Upper lobe of left lung (tissue), 6 donors: Measurements from ENCODE around the gene COL9A2. TPM values are rescaled to one million over a fixed set of nuclear protein-coding genes. Genes with fewer than 3 reads are reported as not detected.

Source experiments
- ATAC-seq, 2 donors: fragments of 200-7000 bp; cut with Tn5 transposase; one replicate each; pipeline ENCODE4 v1.9.1; 2022; ENCODE audit warnings: mild to moderate bottlenecking in 2 of 2, moderate library complexity in 2 of 2; ENCODE audit not compliant: low FRiP score in 2 of 2
- DNase-seq, 2 donors: peaks; one replicate each; pipeline ENCODE4 v3.0.0-alpha.2; 2019 to 2020
- H3K27ac ChIP-seq, 4 donors: fragments of 200-600 bp; sonication (generic); one replicate each; pipeline ENCODE4 v1.5.1; 2016 to 2019
- H3K27me3 ChIP-seq, 4 donors: fragments of 200-600 bp; sonication (generic); one replicate each; pipeline ENCODE4 v1.5.1; 2017 to 2019
- H3K36me3 ChIP-seq, 4 donors: fragments of 200-600 bp; sonication (generic); one replicate each; pipeline ENCODE4 v1.5.1; 2016 to 2019
- H3K4me1 ChIP-seq, 4 donors: fragments of 200-600 bp; sonication (generic); one replicate each; pipeline ENCODE4 v1.5.1; 2018 to 2019
- H3K4me3 ChIP-seq, 4 donors: fragments of 200-600 bp; sonication (generic); one replicate each; pipeline ENCODE4 v1.5.1; 2017 to 2019; ENCODE audit warnings: mild to moderate bottlenecking in 2 of 4, moderate library complexity in 1 of 4
- H3K9me3 ChIP-seq, 4 donors: fragments of 200-600 bp; sonication (generic); one replicate each; pipeline ENCODE4 v1.5.1; 2018 to 2019
- EP300 ChIP-seq, 4 donors: sonication (generic); formaldehyde crosslinking; IDR thresholded peaks; one replicate each; pipeline ENCODE4 v1.5.1; 2017; ENCODE audit warnings: antibody characterized with exemption in 4 of 4, control low read depth in 2 of 4
- POLR2A ChIP-seq, 4 donors: fragments of 450-650 bp; IDR thresholded peaks; one replicate each; pipeline ENCODE4 v1.5.1; 2016 to 2017; ENCODE audit warnings: antibody characterized with exemption in 4 of 4, mild to moderate bottlenecking in 2 of 4
- POLR2AphosphoS5 ChIP-seq, 2 donors: sonication (generic); formaldehyde crosslinking; IDR thresholded peaks; one replicate each; pipeline ENCODE4 v1.5.1; 2017; ENCODE audit warnings: antibody characterized with exemption in 2 of 2
- WGBS, 2 donors: methylation state at CpG; one replicate each; pipeline ENCODE4 v1.1.5; 2017 to 2018; 5-methylcytosine and 5-hydroxymethylcytosine counted together
- total RNA-seq, 6 donors: library from RNA; depleted of rRNA in 4 of 6; stranded (reverse); fragments of >200 nt in 4 of 6; gene quantifications; one replicate each; pipeline versions ENCODE4 v1.1.0 to v1.2.1, GENCODE V29; 2016 to 2021
- TF ChIP-seq, protein P1 (sequence below), 6 experiments: fragments of 450-650 bp in 4 of 6; fragments of 200-600 bp in 2 of 6; sonication (generic) in 2 of 6; IDR thresholded peaks; one replicate each; pipeline ENCODE4 v1.5.1; 2016 to 2019; ENCODE audit warnings: antibody characterized with exemption in 6 of 6
- donor health status: DM: no; HTN: no; CAD: no; lungs with moderate emphysema.
- donor health status: DM: no; HTN: yes; CAD: no; lungs with severe emphysema.

The COL9A2 gene
- total RNA-seq, 6 donors from 2014 or later = 4.2 to 30.4 (median 5.2) TPM

DNA sequence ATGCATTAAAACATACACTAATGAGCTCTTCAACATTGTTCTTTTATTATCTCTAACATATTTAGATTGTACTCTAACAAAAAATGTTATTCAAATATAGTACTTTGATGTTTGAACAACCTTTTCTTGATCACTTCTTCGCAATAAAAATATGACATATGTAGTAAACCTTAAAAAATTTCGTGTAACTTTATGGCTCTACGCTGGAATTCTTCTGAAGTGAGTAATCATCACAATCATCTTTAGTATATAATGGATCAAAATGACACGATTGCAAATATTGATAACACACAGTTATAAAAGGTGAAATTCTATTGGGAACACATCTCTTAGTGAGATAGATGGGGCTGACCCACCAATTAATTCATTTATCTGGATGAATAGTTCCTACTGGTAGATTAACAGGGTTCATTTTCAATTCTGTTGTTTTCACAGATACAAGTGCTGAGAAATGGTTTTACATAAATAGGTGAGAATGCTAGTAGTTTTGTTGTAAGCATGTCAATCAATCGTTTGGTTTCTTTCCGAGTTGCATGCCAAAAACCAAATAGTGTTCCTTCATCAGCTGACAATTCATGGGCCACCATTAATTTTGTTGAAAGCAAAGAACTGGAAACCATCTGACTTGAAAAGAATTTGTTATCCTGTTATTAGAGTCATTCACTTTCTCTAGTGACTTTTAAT is 60.5 kb downstream of the COL9A2 start:
- Histone ChIP-seq H3K27me3 (no peaks in the 10 kb centered on the region), H3K9me3 (no peaks in the 10 kb centered on the region), H3K27ac (peak overlapping the region in 3 of 4 donors; percentile 95 to 97 (median 96)), H3K4me3 (peak overlapping the region; percentile 70 to 96 (median 86)), H3K4me1 (peaks cover 20 to 38% (median 22%) of the 10 kb centered on the region in 4 donors), H3K36me3 (peaks cover 5 to 22% (median 9%) of the 10 kb centered on the region in 4 donors)
- 61 to 66% methylated on average over 6 of the region's 6 CpGs for WGBS, 2 donors
- TF ChIP-seq POLR2AphosphoS5 (IDR thresholded peaks at IDR 0.05) = no peak
- no peak for TF ChIP-seq EP300 (IDR thresholded peaks at IDR 0.05)
- TF ChIP-seq POLR2A (IDR thresholded peaks at IDR 0.05) = no peak
- TF ChIP-seq, protein P1, sequence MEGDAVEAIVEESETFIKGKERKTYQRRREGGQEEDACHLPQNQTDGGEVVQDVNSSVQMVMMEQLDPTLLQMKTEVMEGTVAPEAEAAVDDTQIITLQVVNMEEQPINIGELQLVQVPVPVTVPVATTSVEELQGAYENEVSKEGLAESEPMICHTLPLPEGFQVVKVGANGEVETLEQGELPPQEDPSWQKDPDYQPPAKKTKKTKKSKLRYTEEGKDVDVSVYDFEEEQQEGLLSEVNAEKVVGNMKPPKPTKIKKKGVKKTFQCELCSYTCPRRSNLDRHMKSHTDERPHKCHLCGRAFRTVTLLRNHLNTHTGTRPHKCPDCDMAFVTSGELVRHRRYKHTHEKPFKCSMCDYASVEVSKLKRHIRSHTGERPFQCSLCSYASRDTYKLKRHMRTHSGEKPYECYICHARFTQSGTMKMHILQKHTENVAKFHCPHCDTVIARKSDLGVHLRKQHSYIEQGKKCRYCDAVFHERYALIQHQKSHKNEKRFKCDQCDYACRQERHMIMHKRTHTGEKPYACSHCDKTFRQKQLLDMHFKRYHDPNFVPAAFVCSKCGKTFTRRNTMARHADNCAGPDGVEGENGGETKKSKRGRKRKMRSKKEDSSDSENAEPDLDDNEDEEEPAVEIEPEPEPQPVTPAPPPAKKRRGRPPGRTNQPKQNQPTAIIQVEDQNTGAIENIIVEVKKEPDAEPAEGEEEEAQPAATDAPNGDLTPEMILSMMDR (IDR thresholded peaks at IDR 0.05) = no peak
- DNase-seq (no peak), ATAC-seq (no peak)

DNA sequence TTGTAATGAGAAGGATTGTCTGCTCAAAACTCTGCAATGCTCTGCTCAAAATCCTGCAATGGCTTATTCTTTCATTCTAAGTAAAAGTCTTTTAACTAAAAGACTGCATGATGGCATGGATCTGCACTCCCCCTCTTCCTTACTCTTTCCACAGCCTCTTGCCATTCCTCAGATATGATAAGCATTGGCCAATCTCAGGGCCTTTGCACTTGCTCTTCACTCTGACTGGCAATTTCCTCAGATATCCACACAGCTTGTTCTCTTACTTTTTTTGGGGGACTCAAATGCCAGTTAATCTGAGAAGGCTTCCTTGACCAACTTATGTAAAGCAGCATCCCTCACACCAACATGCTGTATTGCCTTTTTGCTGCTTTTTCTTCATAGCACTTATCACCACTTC is 61.9 kb downstream of the COL9A2 start:
- H3K9me3 ChIP-seq = no peaks in the 10 kb centered on the region
- no peak overlapping the region for H3K4me3 ChIP-seq
- DNase-seq (no peak), ATAC-seq (no peak)
- no peaks in the 10 kb centered on the region for H3K27me3 ChIP-seq
- TF ChIP-seq EP300 (IDR thresholded peaks at IDR 0.05) = no peak
- TF ChIP-seq, protein P1 (IDR thresholded peaks at IDR 0.05) = no peak
- TF ChIP-seq POLR2A (IDR thresholded peaks at IDR 0.05) = no peak
- no peak for TF ChIP-seq POLR2AphosphoS5 (IDR thresholded peaks at IDR 0.05)
- no peak overlapping the region for H3K27ac ChIP-seq
- peaks cover 0 to 8% (median 0%) of the 10 kb centered on the region in 4 donors for H3K36me3 ChIP-seq
- peaks cover 20 to 35% (median 22%) of the 10 kb centered on the region in 4 donors for H3K4me1 ChIP-seq

GRCh38 chr1:40252601-40253000 is 64.5 kb downstream of the COL9A2 start:
- ATAC-seq (no peak), DNase-seq (no peak)
- H3K4me3 ChIP-seq = no peak overlapping the region
- no peak for TF ChIP-seq POLR2A (IDR thresholded peaks at IDR 0.05)
- TF ChIP-seq EP300 (IDR thresholded peaks at IDR 0.05) = no peak
- TF ChIP-seq, protein P1 (IDR thresholded peaks at IDR 0.05) = no peak
- TF ChIP-seq POLR2AphosphoS5 (IDR thresholded peaks at IDR 0.05) = no peak
- H3K27ac ChIP-seq = no peak overlapping the region
- no peaks in the 10 kb centered on the region for H3K27me3 ChIP-seq
- H3K9me3 ChIP-seq = no peaks in the 10 kb centered on the region
- H3K4me1 ChIP-seq = peaks cover 9 to 16% (median 10%) of the 10 kb centered on the region in 4 donors
- no peaks in the 10 kb centered on the region for H3K36me3 ChIP-seq
- WGBS, 2 donors = 82 to 100% methylated on average over 1 to 2 of the region's 2 CpGs

- ATAC-seq = no peak
These were observed 65.6 kb downstream of the COL9A2 start for GRCh38 chr1:40251456-40251855.

More at GRCh38 chr1:40251456-40251855, 65.6 kb downstream of the COL9A2 start:
- Histone ChIP-seq H3K36me3 (no peaks in the 10 kb centered on the region), H3K4me3 (no peak overlapping the region), H3K4me1 (peaks cover 3 to 9% (median 4%) of the 10 kb centered on the region in 4 donors), H3K27me3 (no peaks in the 10 kb centered on the region), H3K27ac (no peak overlapping the region), H3K9me3 (no peaks in the 10 kb centered on the region)
- no peak for DNase-seq
- WGBS, 2 donors = 67 to 69% methylated on average over 4 of the region's 4 CpGs
- TF ChIP-seq POLR2A (IDR thresholded peaks at IDR 0.05) (no peak), POLR2AphosphoS5 (IDR thresholded peaks at IDR 0.05) (no peak), EP300 (IDR thresholded peaks at IDR 0.05) (no peak)
- TF ChIP-seq, protein P1 (IDR thresholded peaks at IDR 0.05) = no peak

Other genes with a start within 250 kb of the COL9A2 start
- gene PPT1, start 220.0 kb downstream of the COL9A2 start, total RNA-seq = 100 to 1,000 TPM in 3 of 6 donors, 10 to 100 TPM in 3; 35.6 to 190 (median 95.3) TPM
- gene RLF, start 155.9 kb downstream of the COL9A2 start, total RNA-seq = 10 to 100 TPM in 4 of 6 donors, 1 to 10 TPM in 2; 8.9 to 22.3 (median 11.0) TPM
- not detected for gene TMCO2, start 69.3 kb downstream of the COL9A2 start, total RNA-seq
- 10 to 100 TPM; 10.3 to 42.8 (median 34.1) TPM for gene ZMPSTE24, start 59.0 kb downstream of the COL9A2 start, total RNA-seq
- gene SMAP2, start 56.4 kb upstream of the COL9A2 start, total RNA-seq = 10 to 100 TPM; 68.7 to 95.3 (median 72.2) TPM
- gene ZFP69B, start 133.2 kb upstream of the COL9A2 start, total RNA-seq = 1 to 10 TPM in 3 of 6 donors, under 1 TPM in 1, not detected in 2; 0.76 to 1.7 (median 1.4) TPM
- gene ZFP69, start 160.0 kb upstream of the COL9A2 start, total RNA-seq = 1 to 10 TPM; 1.3 to 5.2 (median 3.1) TPM
- 10 to 100 TPM in 2 of 6 donors, 1 to 10 TPM in 4; 5.5 to 30.4 (median 9.9) TPM for gene EXO5, start 191.5 kb upstream of the COL9A2 start, total RNA-seq
- gene ZNF684, start 214.4 kb upstream of the COL9A2 start, total RNA-seq = 1 to 10 TPM; 1.2 to 5.3 (median 3.5) TPM